PFSK-1 (cell line): ENCODE measurements around the gene TRIM10.

Experiments
- FOXP2 ChIP-seq: optimal IDR thresholded peaks from 2 replicates; pipeline ENCODE3; 2011; ENCODE audit warnings: borderline replicate concordance, control low read depth, inconsistent platforms; ENCODE audit not compliant: insufficient read depth; ENCODE audit errors: extremely low read length, extremely low read depth
- POLR2AphosphoS5 ChIP-seq: IDR thresholded peaks from 2 replicates; pipeline ENCODE4 v1.6.1; 2012; ENCODE audit warnings: low read depth, mild to moderate bottlenecking, control low read depth, low read length, moderate library complexity
- SIN3A ChIP-seq: IDR thresholded peaks from 2 replicates; pipeline ENCODE4 v1.6.1; 2012; ENCODE audit warnings: mild to moderate bottlenecking, low read length, moderate library complexity, borderline replicate concordance; ENCODE audit not compliant: insufficient read depth
- TAF1 ChIP-seq: IDR thresholded peaks from 2 replicates; pipeline ENCODE4 v1.6.1; 2012; ENCODE audit warnings: low read length, control low read depth, borderline replicate concordance; ENCODE audit not compliant: insufficient read depth
- TF ChIP-seq, protein P1 (sequence below), 2 experiments: IDR thresholded peaks; 2 replicates each; pipeline versions ENCODE4 v1.6.1 to v1.8.0; 2011 to 2012; ENCODE audit warnings: low read depth in 2 of 2, low read length in 2 of 2, control low read depth in 1 of 2, inconsistent platforms in 1 of 2, mild to moderate bottlenecking in 1 of 2, moderate library complexity in 1 of 2; ENCODE audit not compliant: insufficient read depth in 1 of 2

DNA sequence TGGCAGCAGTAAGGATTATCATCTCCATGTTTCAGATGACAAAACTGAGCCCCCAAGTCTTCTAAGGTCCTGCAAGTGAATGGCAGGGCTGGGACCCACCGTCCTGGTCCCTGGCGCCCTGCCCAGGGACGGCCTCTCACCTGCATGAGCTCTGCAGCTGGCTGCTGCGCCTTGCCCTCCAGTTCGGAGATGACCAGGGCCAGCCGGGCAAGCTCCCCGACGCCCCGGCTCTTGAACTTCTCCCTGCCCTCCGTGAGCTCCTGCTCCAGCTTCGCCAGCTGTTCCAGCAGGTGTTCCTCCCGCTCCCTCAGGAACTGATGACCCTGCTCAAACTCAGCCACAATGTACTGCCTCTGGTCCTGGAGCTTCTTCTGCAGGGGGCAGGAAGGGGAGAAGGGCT lies 35.4 kb upstream of the TRIM10 start:
- TF ChIP-seq, protein P1, sequence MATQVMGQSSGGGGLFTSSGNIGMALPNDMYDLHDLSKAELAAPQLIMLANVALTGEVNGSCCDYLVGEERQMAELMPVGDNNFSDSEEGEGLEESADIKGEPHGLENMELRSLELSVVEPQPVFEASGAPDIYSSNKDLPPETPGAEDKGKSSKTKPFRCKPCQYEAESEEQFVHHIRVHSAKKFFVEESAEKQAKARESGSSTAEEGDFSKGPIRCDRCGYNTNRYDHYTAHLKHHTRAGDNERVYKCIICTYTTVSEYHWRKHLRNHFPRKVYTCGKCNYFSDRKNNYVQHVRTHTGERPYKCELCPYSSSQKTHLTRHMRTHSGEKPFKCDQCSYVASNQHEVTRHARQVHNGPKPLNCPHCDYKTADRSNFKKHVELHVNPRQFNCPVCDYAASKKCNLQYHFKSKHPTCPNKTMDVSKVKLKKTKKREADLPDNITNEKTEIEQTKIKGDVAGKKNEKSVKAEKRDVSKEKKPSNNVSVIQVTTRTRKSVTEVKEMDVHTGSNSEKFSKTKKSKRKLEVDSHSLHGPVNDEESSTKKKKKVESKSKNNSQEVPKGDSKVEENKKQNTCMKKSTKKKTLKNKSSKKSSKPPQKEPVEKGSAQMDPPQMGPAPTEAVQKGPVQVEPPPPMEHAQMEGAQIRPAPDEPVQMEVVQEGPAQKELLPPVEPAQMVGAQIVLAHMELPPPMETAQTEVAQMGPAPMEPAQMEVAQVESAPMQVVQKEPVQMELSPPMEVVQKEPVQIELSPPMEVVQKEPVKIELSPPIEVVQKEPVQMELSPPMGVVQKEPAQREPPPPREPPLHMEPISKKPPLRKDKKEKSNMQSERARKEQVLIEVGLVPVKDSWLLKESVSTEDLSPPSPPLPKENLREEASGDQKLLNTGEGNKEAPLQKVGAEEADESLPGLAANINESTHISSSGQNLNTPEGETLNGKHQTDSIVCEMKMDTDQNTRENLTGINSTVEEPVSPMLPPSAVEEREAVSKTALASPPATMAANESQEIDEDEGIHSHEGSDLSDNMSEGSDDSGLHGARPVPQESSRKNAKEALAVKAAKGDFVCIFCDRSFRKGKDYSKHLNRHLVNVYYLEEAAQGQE (IDR thresholded peaks at IDR 0.05; ENCODE audit: insufficient read depth in 1 of 2, low read depth in 2 of 2, low read length in 2 of 2): no peak
- TF ChIP-seq SIN3A: no peak
- no peak for TF ChIP-seq POLR2AphosphoS5
- no peak for TF ChIP-seq TAF1
- no peak for TF ChIP-seq FOXP2
